ENCODE results near the gene FAM13A. TPM values are rescaled to one million over a fixed set of nuclear protein-coding genes. Genes with fewer than 3 reads are reported as not detected.

Gene FAM13A
- polyA plus RNA-seq, 1 of the 3 experiments (the other 2 are of a cell fraction) = 0.67 TPM

DNA sequence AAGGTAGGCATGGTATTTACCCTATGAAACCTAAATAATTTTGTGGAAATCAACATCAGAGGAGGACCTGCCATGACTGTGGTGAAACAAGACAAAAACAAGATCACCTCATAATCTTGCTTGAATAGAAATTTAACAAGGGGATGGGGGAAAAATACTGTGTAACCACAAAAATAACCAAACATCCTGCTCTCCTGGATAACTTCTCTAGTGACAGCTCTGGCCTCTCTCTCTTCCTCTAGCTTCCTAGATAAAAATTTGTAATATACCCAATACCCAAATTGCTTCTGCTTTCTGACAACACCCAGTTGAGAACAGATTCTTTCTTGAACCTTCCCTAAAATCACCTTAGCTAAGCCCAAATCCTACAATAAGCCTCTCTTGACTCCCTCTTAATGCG, 42.5 kb upstream of the FAM13A start (continued):
- TF ChIP-seq USF2 (IDR thresholded peaks at IDR 0.05; ENCODE audit: borderline replicate concordance, low read depth, low read length) = no peak

DNA sequence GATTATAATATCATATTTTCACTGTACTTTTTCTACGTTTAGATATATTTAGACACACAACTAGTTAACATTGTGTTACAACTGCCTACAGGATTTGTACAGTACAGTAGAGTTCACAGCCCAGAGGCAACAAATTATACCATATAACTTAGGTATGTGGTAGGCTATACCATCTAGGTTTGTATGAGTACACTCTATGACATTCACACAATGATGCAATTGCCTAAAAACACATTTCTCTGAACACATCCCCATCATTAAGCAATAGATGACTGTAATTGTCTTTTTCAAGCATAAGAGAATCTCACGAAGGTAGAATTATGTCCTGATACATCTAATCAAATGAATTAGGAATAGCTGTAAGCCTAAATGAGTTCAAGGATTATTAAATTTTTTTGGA, 42.0 kb upstream of the FAM13A start:
- Histone ChIP-seq H3K9me2 (no peaks in the 10 kb centered on the region), H3K79me2 (ENCODE audit: insufficient read depth) (no peaks in the 10 kb centered on the region), H3K9ac (no peak overlapping the region), H3K4me2 (no peak overlapping the region), H3K27ac (ENCODE audit: low read depth in 2 of 2, low read length in 1 of 2) (no peak overlapping the region), H3K36me3 (replicated peaks in 1 of 2; ENCODE audit: control insufficient read depth in 1 of 2, insufficient read depth in 2 of 2, low read length in 1 of 2) (no peaks in the 10 kb centered on the region), H3K4me3 (ENCODE audit: low read depth in 2 of 2, low read length in 1 of 2) (no peak overlapping the region), H3K27me3 (ENCODE audit: insufficient read depth) (no peaks in the 10 kb centered on the region; the same call in 1 of the 2 replicates), H3F3A (replicated peaks; ENCODE audit: insufficient read depth) (no peaks in the 10 kb centered on the region), H2AFZ (ENCODE audit: low read depth) (no peak overlapping the region), H4K20me1 (ENCODE audit: insufficient read depth) (no peaks in the 10 kb centered on the region), H3K4me1 (ENCODE audit: control insufficient read depth in 1 of 2, insufficient read depth in 2 of 2, low read depth in 1 of 2, low read length in 1 of 2) (no peaks in the 10 kb centered on the region), H3K9me3 (no peaks in the 10 kb centered on the region)
- TF ChIP-seq CHD2 (IDR thresholded peaks at IDR 0.05; ENCODE audit: low read length, partially characterized antibody) = no peak
- no peak for TF ChIP-seq CTCF (IDR thresholded peaks at IDR 0.05)
- no peak for TF ChIP-seq ELF1 (IDR thresholded peaks at IDR 0.05)
- no peak for TF ChIP-seq TAF1 (IDR thresholded peaks at IDR 0.05; ENCODE audit: borderline replicate concordance, low read depth, low read length)
- TF ChIP-seq NFIC (IDR thresholded peaks at IDR 0.05; ENCODE audit: borderline replicate concordance) = no peak
- no peak for TF ChIP-seq POLR2AphosphoS5 (IDR thresholded peaks at IDR 0.05; ENCODE audit: low read depth, low read length)
- no peak for TF ChIP-seq GABPA (IDR thresholded peaks at IDR 0.05; ENCODE audit: low read depth)
- TF ChIP-seq ZBTB33 (IDR thresholded peaks at IDR 0.05; ENCODE audit: borderline replicate concordance, low read depth) = no peak
- no peak for TF ChIP-seq GATA2 (CRISPR knock-in tag; IDR thresholded peaks at IDR 0.05)
- no peak for TF ChIP-seq USF1 (IDR thresholded peaks at IDR 0.05; ENCODE audit: borderline replicate concordance, low read depth)
- no peak for DNase-seq
- 30% methylated on average over 2 of the region's 2 CpGs for WGBS (ENCODE audit: low lambda C conversion rate)
- POLR2A ChIA-PET = no interaction called here
- CTCF ChIA-PET = no interaction called here
